ENCODE results near the gene ZBTB45. TPM values are rescaled to one million over a fixed set of nuclear protein-coding genes. Genes with fewer than 3 reads are reported as not detected.

Gene ZBTB45
- total and polyA plus RNA-seq, 2 donors (not counting 3 experiments of a cell fraction or from before 2014, with no cell fraction given), result 17.8 to 21.8 TPM

GRCh38 chr19:58483776-58484175 is 35.8 kb downstream of the ZBTB45 start:
- ChIA-PET POLR2A (no interaction called here), CTCF (no interaction called here)
- no peak for TF ChIP-seq POLR2A (IDR thresholded peaks at IDR 0.05; ENCODE audit: low read depth, low read length)
- TF ChIP-seq GATA2 (IDR thresholded peaks at IDR 0.05; ENCODE audit: insufficient read depth, insufficient read length, low read depth, low read length), result no peak
- no peak for TF ChIP-seq CTCF (IDR thresholded peaks at IDR 0.05; ENCODE audit: extremely low read depth in 1 of 2, insufficient read depth in 1 of 2, low read depth in 1 of 2, low read length in 2 of 2)
- no peak for TF ChIP-seq POLR2AphosphoS5 (IDR thresholded peaks at IDR 0.05; ENCODE audit: insufficient read depth, low read depth, low read length)
- TF ChIP-seq MAX (IDR thresholded peaks at IDR 0.05; ENCODE audit: insufficient read depth, insufficient read length), result no peak
- TF ChIP-seq JUN (IDR thresholded peaks at IDR 0.05; ENCODE audit: borderline replicate concordance, insufficient read depth, insufficient read length, low read depth), result no peak
- no peak for TF ChIP-seq FOS (IDR thresholded peaks at IDR 0.05; ENCODE audit: borderline replicate concordance, insufficient read depth, low read length)
- TF ChIP-seq EZH2 (IDR thresholded peaks at IDR 0.05; ENCODE audit: borderline replicate concordance, low read depth, low read length, severe bottlenecking), result no peak
- TF ChIP-seq MYC (IDR thresholded peaks at IDR 0.05; ENCODE audit: low read depth, low read length), result no peak
- Histone ChIP-seq H3K79me2 (ENCODE audit: control insufficient read depth, insufficient read depth, low read length) (no peaks in the 10 kb centered on the region), H3K27ac (ENCODE audit: insufficient read depth, low read depth, low read length) (no peak overlapping the region), H3K9ac (replicated peaks; ENCODE audit: extremely low read depth, insufficient read depth, low read length) (no peak overlapping the region), H3K4me1 (ENCODE audit: control insufficient read depth, extremely low read depth, insufficient read depth, low read length) (no peaks in the 10 kb centered on the region), H3K9me3 (replicated peaks; ENCODE audit: control insufficient read depth, insufficient read depth, low read length) (no peaks in the 10 kb centered on the region), H2AFZ (ENCODE audit: low read depth, low read length) (no peak overlapping the region), H3K4me3 (replicated peaks in 1 of 3; ENCODE audit: insufficient read depth in 1 of 3, low read depth in 1 of 3, low read length in 3 of 3) (no peak overlapping the region), H3K9me1 (replicated peaks; ENCODE audit: control insufficient read depth, extremely low read depth, insufficient read depth, low read length) (no peaks in the 10 kb centered on the region), H3K27me3 (ENCODE audit: control insufficient read depth in 2 of 2, insufficient read depth in 2 of 2, low read length in 2 of 2) (no peaks in the 10 kb centered on the region), H3K4me2 (ENCODE audit: insufficient read depth, low read length) (no peak overlapping the region), H3K36me3 (ENCODE audit: control insufficient read depth in 2 of 2, extremely low read depth in 1 of 2, insufficient read depth in 2 of 2, low read length in 2 of 2) (no peaks in the 10 kb centered on the region), H4K20me1 (replicated peaks; ENCODE audit: control insufficient read depth, extremely low read depth, insufficient read depth, low read length) (no peaks in the 10 kb centered on the region)
- BruUV-seq (replicated peaks), result no TSS peak
- dilution Hi-C loops (cut with MboI; ENCODE audit: extremely low pct_ligation_motif_present, low sequenced_read_pairs), result no loop called here
- DNase-seq (ENCODE audit: low read depth, low spot score), result no peak
- FAIRE-seq, result no peak
- intact Hi-C loops (cut with micrococcal nuclease), result no loop called here
